Sigmoid colon (tissue), 7 donors: ENCODE measurements around the gene DGAT2. TPM values are rescaled to one million over a fixed set of nuclear protein-coding genes. Genes with fewer than 3 reads are reported as not detected.

Experiments
- DNase-seq: peaks from one replicate; pipeline ENCODE4 v3.0.0-alpha.2; 2019
- H3K27ac ChIP-seq, 4 donors: fragments of 200-600 bp; sonication (generic); one replicate each; pipeline ENCODE4 v1.5.1; 2016 to 2019; ENCODE audit warnings: mild to moderate bottlenecking in 1 of 4
- H3K27me3 ChIP-seq, 3 donors: fragments of 200-600 bp; sonication (generic); one replicate each; pipeline ENCODE4 v1.5.1; 2019; ENCODE audit warnings: mild to moderate bottlenecking in 1 of 3
- H3K36me3 ChIP-seq, 4 donors: fragments of 200-600 bp; sonication (generic); one replicate each; pipeline ENCODE4 v1.5.1; 2016 to 2019
- H3K4me1 ChIP-seq, 4 donors: fragments of 200-600 bp; sonication (generic); one replicate each; pipeline ENCODE4 v1.5.1; 2017 to 2019
- H3K4me3 ChIP-seq, 4 donors: fragments of 200-600 bp; sonication (generic); one replicate each; pipeline ENCODE4 v1.5.1; 2017 to 2019; ENCODE audit warnings: mild to moderate bottlenecking in 2 of 4, moderate library complexity in 1 of 4
- H3K9me3 ChIP-seq, 4 donors: fragments of 200-600 bp in 3 of 4; sonication (generic) in 3 of 4; one replicate each; pipeline versions ENCODE4 v1.5.1 to v1.6.1; 2013 to 2019
- CTCF ChIP-seq, 4 experiments: fragments of 450-650 bp in 3 of 4; fragments of 200-600 bp in 1 of 4; IDR thresholded peaks; one replicate each; pipeline ENCODE4 v1.5.1; 2016 to 2019; ENCODE audit warnings: antibody characterized with exemption in 4 of 4, mild to moderate bottlenecking in 3 of 4, moderate library complexity in 2 of 4
- EP300 ChIP-seq, 4 donors: sonication (generic); formaldehyde crosslinking; IDR thresholded peaks; one replicate each; pipeline ENCODE4 v1.6.1; 2017; ENCODE audit warnings: antibody characterized with exemption in 4 of 4
- POLR2A ChIP-seq, 2 donors: fragments of 450-650 bp; IDR thresholded peaks; one replicate each; pipeline ENCODE4 v1.6.1; 2016; ENCODE audit warnings: antibody characterized with exemption in 2 of 2, mild to moderate bottlenecking in 2 of 2, moderate library complexity in 2 of 2
- POLR2AphosphoS5 ChIP-seq, 4 donors: sonication (generic); formaldehyde crosslinking; IDR thresholded peaks; one replicate each; pipeline ENCODE4 v1.6.1; 2017; ENCODE audit warnings: antibody characterized with exemption in 4 of 4
- WGBS, 2 donors: extraction: QIAGEN DNeasy Blood & Tissue Kit; methylation state at CpG; one replicate each; pipeline ENCODE4 v1.1.7; 2013; 5-methylcytosine and 5-hydroxymethylcytosine counted together
- intact Hi-C: fragments of 100-400 bp; cut with DNase I; formaldehyde crosslinking; loops from one replicate; pipeline ENCODE4 v1.15.1; 2023
- polyA plus RNA-seq, 3 donors: library from polyadenylated mRNA; stranded (reverse); fragments of 200-250 nt; gene quantifications; one replicate each; pipeline ENCODE4 v1.2.3, GENCODE V29; 2013
- total RNA-seq, 4 donors: library from RNA; depleted of rRNA; stranded (reverse); fragments of >200 nt; gene quantifications; one replicate each; pipeline ENCODE4 v1.1.0, GENCODE V29; 2016
- donor health status: healthy with polysubstance abuse.
- donor health status: Bipolar disorder and iron deficiency.
- donor health status: healthy.

DGAT2 gene
- total and polyA plus RNA-seq, 7 donors = 0.55 to 20.3 (median 1.2) TPM

GRCh38 chr11:75836417-75836816 lies 67.8 kb downstream of the DGAT2 start:
- WGBS, 2 donors = 72 to 92% methylated on average over 3 of the region's 3 CpGs
- intact Hi-C loops = no loop called here
- no peaks in the 10 kb centered on the region for H3K36me3 ChIP-seq
- H3K27ac ChIP-seq = no peak overlapping the region
- DNase-seq = no peak
- no peak overlapping the region for H3K4me3 ChIP-seq
- H3K9me3 ChIP-seq = no peaks in the 10 kb centered on the region
- H3K4me1 ChIP-seq = peaks cover 0 to 41% (median 14%) of the 10 kb centered on the region in 4 donors
- TF ChIP-seq POLR2A (IDR thresholded peaks at IDR 0.05) (no peak), CTCF (IDR thresholded peaks at IDR 0.05) (no peak), EP300 (IDR thresholded peaks at IDR 0.05) (no peak), POLR2AphosphoS5 (IDR thresholded peaks at IDR 0.05) (no peak)
- no peaks in the 10 kb centered on the region for H3K27me3 ChIP-seq

DNA sequence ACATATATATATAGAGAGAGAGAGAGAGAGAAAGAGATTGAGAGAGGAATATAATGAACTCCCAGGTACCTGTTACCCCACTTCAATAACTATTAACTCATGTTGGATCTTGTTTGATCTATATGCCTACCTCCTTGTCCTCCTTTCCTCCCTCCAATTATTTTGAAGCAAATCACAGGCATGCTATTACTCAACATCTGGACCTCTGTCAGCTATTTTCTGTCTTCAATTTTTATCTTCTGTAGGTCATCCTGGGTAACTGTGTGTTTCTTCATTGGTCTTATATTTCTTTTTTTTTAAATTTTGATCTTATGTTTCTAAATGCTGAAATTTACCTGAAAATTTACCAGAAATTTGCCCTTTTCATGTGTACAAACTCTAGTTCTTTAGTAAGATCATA lies 71.3 kb downstream of the DGAT2 start:
- intact Hi-C loops = no loop called here
- no peaks in the 10 kb centered on the region for H3K9me3 ChIP-seq
- H3K27ac ChIP-seq = no peak overlapping the region
- no peak for TF ChIP-seq POLR2AphosphoS5 (IDR thresholded peaks at IDR 0.05)
- no peak for TF ChIP-seq POLR2A (IDR thresholded peaks at IDR 0.05)
- TF ChIP-seq CTCF (IDR thresholded peaks at IDR 0.05) = no peak
- no peak for TF ChIP-seq EP300 (IDR thresholded peaks at IDR 0.05)
- DNase-seq = no peak
- no peaks in the 10 kb centered on the region for H3K27me3 ChIP-seq
- H3K4me1 ChIP-seq = peaks cover 0 to 44% (median 14%) of the 10 kb centered on the region in 4 donors
- H3K36me3 ChIP-seq = no peaks in the 10 kb centered on the region
- H3K4me3 ChIP-seq = no peak overlapping the region

DNA sequence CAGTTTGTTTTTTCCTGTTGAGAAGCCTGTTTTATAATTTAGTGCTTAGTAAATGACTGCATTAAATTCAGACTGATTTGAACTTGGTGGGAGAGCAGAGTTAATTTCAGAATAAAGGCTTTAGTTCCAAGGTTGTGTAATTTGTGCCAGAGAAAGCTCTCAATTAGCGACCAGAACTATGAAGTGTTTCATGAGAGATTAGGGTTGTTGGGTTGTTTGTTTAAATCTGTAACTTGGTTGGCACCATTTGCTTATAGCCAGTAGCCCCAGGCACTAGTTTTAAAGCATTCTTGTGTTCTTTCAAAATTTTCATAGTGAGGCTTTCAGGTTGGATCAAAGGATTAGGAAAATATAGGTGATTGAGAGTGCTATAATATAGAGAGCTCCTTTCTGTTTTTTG lies 71.9 kb downstream of the DGAT2 start:
- TF ChIP-seq POLR2AphosphoS5 (IDR thresholded peaks at IDR 0.05) (no peak), EP300 (IDR thresholded peaks at IDR 0.05) (no peak), POLR2A (IDR thresholded peaks at IDR 0.05) (no peak), CTCF (IDR thresholded peaks at IDR 0.05) (no peak)
- no peaks in the 10 kb centered on the region for H3K27me3 ChIP-seq
- no peak overlapping the region for H3K4me3 ChIP-seq
- DNase-seq = no peak
- 80 to 91% methylated on average over 1 of the region's 1 CpG for WGBS, 2 donors
- intact Hi-C loops = no loop called here
- H3K27ac ChIP-seq = no peak overlapping the region
- no peaks in the 10 kb centered on the region for H3K36me3 ChIP-seq
- H3K4me1 ChIP-seq = peaks cover 0 to 44% (median 14%) of the 10 kb centered on the region in 4 donors
- H3K9me3 ChIP-seq = no peaks in the 10 kb centered on the region

DNA sequence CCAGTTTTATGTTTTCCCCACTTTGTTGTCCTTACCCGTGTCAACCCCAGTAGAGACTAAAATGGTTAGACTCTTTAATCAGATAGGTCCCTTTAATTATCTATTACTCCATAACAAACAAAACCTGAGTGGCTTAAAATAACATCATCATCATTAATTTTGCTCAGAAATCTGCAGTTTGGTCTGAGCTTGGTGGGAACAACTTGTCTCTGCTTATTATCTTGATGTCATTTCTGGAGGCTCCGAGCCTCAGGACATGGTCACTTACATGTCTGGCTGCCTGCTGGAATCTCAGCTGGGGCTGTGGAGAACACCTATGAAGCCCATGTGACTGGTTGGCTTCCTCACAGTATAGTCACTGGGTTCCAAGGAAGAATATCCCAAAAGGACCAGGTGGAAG lies 73.2 kb downstream of the DGAT2 start:
- Histone ChIP-seq H3K36me3 (no peaks in the 10 kb centered on the region), H3K27me3 (no peaks in the 10 kb centered on the region), H3K4me3 (no peak overlapping the region), H3K4me1 (peaks cover 0 to 44% (median 14%) of the 10 kb centered on the region in 4 donors), H3K27ac (no peak overlapping the region), H3K9me3 (no peaks in the 10 kb centered on the region)
- TF ChIP-seq CTCF (IDR thresholded peaks at IDR 0.05) (no peak), POLR2A (IDR thresholded peaks at IDR 0.05) (no peak), POLR2AphosphoS5 (IDR thresholded peaks at IDR 0.05) (no peak), EP300 (IDR thresholded peaks at IDR 0.05) (no peak)
- 94 to 97% methylated on average over 2 of the region's 2 CpGs for WGBS, 2 donors
- DNase-seq = no peak
- intact Hi-C loops = no loop called here

- H3K27me3 ChIP-seq = no peaks in the 10 kb centered on the region
- no peak for DNase-seq
- no peak overlapping the region for H3K4me3 ChIP-seq
- TF ChIP-seq CTCF (IDR thresholded peaks at IDR 0.05) (no peak), POLR2AphosphoS5 (IDR thresholded peaks at IDR 0.05) (no peak), POLR2A (IDR thresholded peaks at IDR 0.05) (no peak), EP300 (IDR thresholded peaks at IDR 0.05) (no peak)
- intact Hi-C loops = no loop called here
- peaks cover 0 to 34% (median 16%) of the 10 kb centered on the region in 4 donors for H3K4me1 ChIP-seq
- no peaks in the 10 kb centered on the region for H3K36me3 ChIP-seq
- no peaks in the 10 kb centered on the region for H3K9me3 ChIP-seq
- no peak overlapping the region for H3K27ac ChIP-seq
Measured at GRCh38 chr11:75845324-75845723, 76.7 kb downstream of the DGAT2 start.
